Naive thymus-derived CD4-positive, alpha-beta T cell (primary cell): ENCODE results near the gene EXD3. TPM values are rescaled to one million over a fixed set of nuclear protein-coding genes. Genes with fewer than 3 reads are reported as not detected.

ENCODE experiments used
- ATAC-seq: fragments of 150-1000 bp; cut with Tn5 transposase; 2 replicates; pipeline ENCODE4 v1.10.0; 2021; ENCODE audit warnings: mild to moderate bottlenecking, moderate library complexity
- CTCF ChIA-PET: fragments of 350-600 bp; sonication (Branson Sonifier 250); formaldehyde crosslinking; loops from one replicate; lab custom pipeline; 2021; ENCODE audit warnings: antibody characterized with exemption; lab: Charles Lee
- POLR2A ChIA-PET: fragments of 350-600 bp; sonication (Branson Sonifier 250); formaldehyde crosslinking; loops from one replicate; lab custom pipeline; 2021; ENCODE audit warnings: antibody characterized with exemption, inconsistent platforms; lab: Charles Lee
- DNase-seq, 9 donors: peaks; one replicate each; pipeline versions ENCODE4 v3.0.0 to v3.0.0-alpha.2; 2020 to 2022; ENCODE audit warnings: mixed read lengths in 1 of 9
- H3K27ac ChIP-seq: one replicate; pipeline ENCODE4 v1.7.0; 2013; ENCODE audit warnings: mild to moderate bottlenecking, low read depth, low read length, moderate library complexity
- H3K27me3 ChIP-seq, 2 donors: one replicate each; pipeline ENCODE4 v1.7.0; 2013; ENCODE audit warnings: low read length in 2 of 2, mild to moderate bottlenecking in 2 of 2, moderate library complexity in 2 of 2; ENCODE audit not compliant: control insufficient read depth in 2 of 2, insufficient read depth in 2 of 2
- H3K36me3 ChIP-seq, 3 experiments: 1 replicate in 2 of 3; 2 replicates in 1 of 3; pipeline ENCODE4 v1.7.0; 2013; ENCODE audit warnings: low read length in 3 of 3, mild to moderate bottlenecking in 3 of 3, moderate library complexity in 1 of 3; ENCODE audit not compliant: insufficient read depth in 3 of 3, control insufficient read depth in 2 of 3
- H3K4me1 ChIP-seq, 2 donors: one replicate each; pipeline ENCODE4 v1.7.0; 2013; ENCODE audit warnings: low read length in 2 of 2, mild to moderate bottlenecking in 2 of 2, moderate library complexity in 1 of 2; ENCODE audit not compliant: control insufficient read depth in 2 of 2, insufficient read depth in 2 of 2
- H3K4me3 ChIP-seq: 2 replicates; pipeline ENCODE4 v1.7.0; 2013; ENCODE audit warnings: mild to moderate bottlenecking, low read length
- H3K9me3 ChIP-seq, 3 experiments: 1 replicate in 2 of 3; 2 replicates in 1 of 3; pipeline ENCODE4 v1.7.0; 2013; ENCODE audit warnings: low read length in 3 of 3; ENCODE audit not compliant: control insufficient read depth in 2 of 3
- H3K27ac Mint-ChIP-seq, 9 donors: one replicate each; pipeline ENCODE4 v1.8.0; 2020 to 2022; ENCODE audit warnings: mixed read lengths in 9 of 9, mild to moderate bottlenecking in 8 of 9, moderate library complexity in 5 of 9, inconsistent platforms in 2 of 9
- H3K27me3 Mint-ChIP-seq, 5 donors: one replicate each; pipeline ENCODE4 v1.8.0; 2021 to 2022; ENCODE audit warnings: mixed read lengths in 5 of 5, mild to moderate bottlenecking in 1 of 5
- H3K36me3 Mint-ChIP-seq, 5 donors: one replicate each; pipeline ENCODE4 v1.8.0; 2020 to 2022; ENCODE audit warnings: mixed read lengths in 5 of 5, mild to moderate bottlenecking in 3 of 5, inconsistent platforms in 1 of 5
- H3K4me1 Mint-ChIP-seq, 7 donors: one replicate each; pipeline ENCODE4 v1.8.0; 2020 to 2022; ENCODE audit warnings: mixed read lengths in 7 of 7, mild to moderate bottlenecking in 3 of 7, inconsistent platforms in 1 of 7
- H3K4me3 Mint-ChIP-seq, 10 donors: one replicate each; pipeline ENCODE4 v1.8.0; 2020 to 2022; ENCODE audit warnings: mild to moderate bottlenecking in 10 of 10, mixed read lengths in 10 of 10, moderate library complexity in 6 of 10, inconsistent platforms in 2 of 10
- H3K9me3 Mint-ChIP-seq, 11 donors: one replicate each; pipeline ENCODE4 v1.8.0; 2020 to 2022; ENCODE audit warnings: mixed read lengths in 11 of 11, mild to moderate bottlenecking in 4 of 11, inconsistent platforms in 1 of 11, moderate library complexity in 1 of 11
- intact Hi-C, 2 donors: fragments of 100-400 bp; cut with micrococcal nuclease; formaldehyde crosslinking; loops; one replicate each; pipeline ENCODE4 v1.15.1; 2023
- polyA plus RNA-seq, 2 donors: library from polyadenylated mRNA; unstranded; fragments of 300-500 nt; fragmentation: Illumina TruSeq; gene quantifications; one replicate each; pipeline ENCODE4 v1.2.3, GENCODE V29; 2021
- total RNA-seq, 6 experiments: library from RNA in 5 of 6; stranded (reverse) in 5 of 6; gene quantifications; 1 replicate in 5 of 6; 2 replicates in 1 of 6; pipeline ENCODE4 v1.2.3 and lab custom pipeline; 2021 to 2026

Gene EXD3
- total and polyA plus RNA-seq, 7 experiments from 2014 or later = 3.5 to 27.2 (median 23.4) TPM

DNA sequence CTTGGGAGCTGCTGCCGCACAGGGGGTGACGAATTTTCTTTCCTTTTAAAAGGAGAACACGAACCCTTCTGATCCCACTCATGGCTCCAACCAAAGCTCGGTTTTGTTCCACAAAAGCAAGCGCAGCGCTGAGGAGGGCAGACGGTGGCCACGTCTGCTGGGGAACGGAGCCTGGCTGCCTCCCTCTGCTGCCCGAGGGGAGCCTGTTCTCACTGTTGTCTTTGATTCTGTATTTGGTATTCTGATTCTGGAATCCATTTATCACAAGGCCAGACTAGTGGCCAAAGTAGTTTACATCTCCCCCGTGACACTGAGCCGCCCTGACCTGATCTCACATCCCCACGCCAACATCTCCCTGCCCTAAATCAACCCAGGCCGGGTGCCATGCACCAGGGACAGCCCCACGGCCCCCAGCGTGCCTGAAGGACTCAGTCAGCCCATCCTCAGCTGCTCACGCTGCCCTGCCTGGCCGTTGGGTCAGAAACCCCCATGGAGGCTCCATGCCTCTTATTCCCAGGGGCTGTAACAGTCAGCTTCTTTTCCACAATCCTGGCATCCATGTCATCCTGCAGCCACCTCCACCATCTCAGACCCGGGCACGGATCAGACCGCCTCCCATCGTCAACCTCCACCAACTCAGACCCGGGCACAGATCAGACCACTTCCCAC lies 42.9 kb upstream of the EXD3 start:
- H3K36me3 ChIP-seq = no peaks in the 10 kb centered on the region
- H3K27me3 ChIP-seq = no peaks in the 10 kb centered on the region
- H3K4me1 ChIP-seq = peaks cover 21 to 30% of the 10 kb centered on the region in 2 donors
- Mint-ChIP-seq H3K4me3 (peak overlapping the region in 1 of 10 donors; percentile 38), H3K4me1 (peaks cover 12 to 34% (median 17%) of the 10 kb centered on the region in 7 donors), H3K27ac (peak overlapping the region in 8 of 9 donors; percentile 15 to 93 (median 64)), H3K9me3 (peaks cover 0 to 4% (median 0%) of the 10 kb centered on the region in 11 donors), H3K36me3 (no peaks in the 10 kb centered on the region), H3K27me3 (peaks cover 0 to 13% (median 0%) of the 10 kb centered on the region in 5 donors)
- POLR2A ChIA-PET = interaction anchor here (1.4 kb wide), 1 partner anchor 12 kb away, joined by 4 read pairs; no protein-coding TSS in a partner anchor
- ATAC-seq = no peak
- no peaks in the 10 kb centered on the region for H3K9me3 ChIP-seq
- no peak overlapping the region for H3K4me3 ChIP-seq
- CTCF ChIA-PET = no interaction called here
- H3K27ac ChIP-seq = no peak overlapping the region
- intact Hi-C loops = no loop called here
- DNase-seq = no peak

DNA sequence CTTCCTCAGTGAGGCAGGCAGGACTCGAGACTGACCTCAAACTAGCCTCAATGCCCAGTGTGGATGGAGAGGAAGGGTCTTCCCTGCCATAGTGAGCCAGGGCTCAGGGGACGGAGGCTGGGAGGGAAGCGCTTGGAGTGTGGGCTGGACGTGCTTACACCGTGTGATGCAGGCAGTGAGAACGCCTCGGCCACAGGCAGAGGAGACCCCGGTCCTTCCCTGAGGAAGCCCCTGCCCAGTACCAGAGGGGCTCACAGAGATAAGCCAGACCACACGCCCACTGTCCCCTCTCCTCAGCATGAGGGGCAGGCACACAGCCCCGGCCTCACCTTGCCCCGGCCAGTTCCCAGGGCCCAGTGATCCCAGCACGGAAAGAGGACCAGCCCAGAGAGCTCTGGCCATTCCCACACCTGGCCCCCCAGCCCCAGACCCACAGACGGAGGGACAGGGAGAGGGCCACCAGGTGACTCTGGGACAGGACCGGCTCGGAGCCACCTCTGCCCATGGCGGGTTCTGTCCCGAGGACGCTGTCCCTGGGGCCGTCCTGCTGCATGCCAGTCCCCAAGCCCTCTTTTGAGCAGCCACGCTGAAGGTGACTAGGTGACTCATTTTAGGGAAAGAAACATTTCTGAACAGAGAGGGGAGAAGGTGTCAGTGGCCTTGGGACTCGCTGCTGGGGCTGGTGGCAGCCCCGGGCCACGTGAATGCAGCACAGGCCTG lies 42.2 kb upstream of the EXD3 start:
- Histone ChIP-seq H3K4me3 (no peak overlapping the region), H3K27ac (no peak overlapping the region), H3K36me3 (no peaks in the 10 kb centered on the region), H3K27me3 (no peaks in the 10 kb centered on the region), H3K9me3 (no peaks in the 10 kb centered on the region), H3K4me1 (peaks cover 27 to 33% of the 10 kb centered on the region in 2 donors)
- intact Hi-C loops = loop anchor here in 1 of 2 donors (5.0 kb wide), 1 partner anchor 87 kb away; the partner anchor contains the start of genes MRPL41 and PNPLA7
- no peak for DNase-seq
- peaks cover 9 to 36% (median 13%) of the 10 kb centered on the region in 7 donors for H3K4me1 Mint-ChIP-seq
- ChIA-PET CTCF (no interaction called here), POLR2A (interaction anchor here (1.4 kb wide), 1 partner anchor 11 kb away, joined by 4 read pairs; no protein-coding TSS in a partner anchor)
- peak overlapping the region in 2 of 9 donors; percentile 15 to 77 for H3K27ac Mint-ChIP-seq
- H3K27me3 Mint-ChIP-seq = peaks cover 0 to 9% (median 0%) of the 10 kb centered on the region in 5 donors
- ATAC-seq = no peak
- H3K36me3 Mint-ChIP-seq = no peaks in the 10 kb centered on the region
- H3K9me3 Mint-ChIP-seq = peaks cover 0 to 4% (median 0%) of the 10 kb centered on the region in 11 donors
- no peak overlapping the region for H3K4me3 Mint-ChIP-seq

DNA sequence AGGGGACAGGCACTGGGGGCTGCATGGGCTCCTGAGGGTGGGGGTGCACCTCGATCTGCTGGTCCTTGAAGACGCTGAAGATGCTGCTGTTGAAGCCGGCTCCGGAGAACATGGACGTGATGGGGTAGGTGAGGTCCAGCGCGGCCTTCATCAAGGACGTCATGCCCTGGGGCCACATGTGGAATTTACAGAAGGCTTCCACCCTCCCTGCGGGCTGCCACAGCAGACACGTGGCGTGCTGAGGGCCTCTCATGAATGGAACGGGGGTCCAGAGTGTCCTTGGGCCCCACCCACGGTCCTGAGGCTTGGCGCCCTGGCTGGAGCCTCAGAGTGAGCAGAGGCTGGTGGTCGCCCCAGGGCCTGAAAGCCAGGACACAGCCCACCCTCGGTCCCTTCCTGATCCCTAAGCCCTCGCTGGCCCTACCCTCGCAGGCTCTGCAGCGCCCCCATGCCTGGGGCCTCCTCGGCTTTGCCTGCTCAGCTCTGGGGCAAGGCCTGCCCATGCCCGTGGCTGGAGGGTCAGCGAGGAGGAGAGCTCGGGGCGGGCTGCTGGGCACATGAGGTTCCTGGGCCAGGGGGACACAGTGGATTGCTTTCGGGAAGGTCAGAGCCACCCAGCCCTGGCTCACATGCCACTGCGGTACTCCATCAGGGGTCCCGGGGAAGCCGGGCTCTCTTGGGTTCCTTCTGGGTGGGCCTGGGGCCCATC lies 41.5 kb upstream of the EXD3 start:
- Mint-ChIP-seq H3K9me3 (peaks cover 0 to 4% (median 0%) of the 10 kb centered on the region in 11 donors), H3K4me1 (peaks cover 10 to 39% (median 17%) of the 10 kb centered on the region in 7 donors), H3K36me3 (no peaks in the 10 kb centered on the region), H3K27me3 (peaks cover 0 to 9% (median 0%) of the 10 kb centered on the region in 5 donors), H3K4me3 (no peak overlapping the region), H3K27ac (peak overlapping the region in 2 of 9 donors; percentile 52 to 67)
- H3K4me1 ChIP-seq = peaks cover 35 to 40% of the 10 kb centered on the region in 2 donors
- DNase-seq = no peak
- CTCF ChIA-PET = no interaction called here
- H3K27me3 ChIP-seq = no peaks in the 10 kb centered on the region
- no peak overlapping the region for H3K4me3 ChIP-seq
- POLR2A ChIA-PET = no interaction called here
- H3K9me3 ChIP-seq = no peaks in the 10 kb centered on the region
- H3K27ac ChIP-seq = no peak overlapping the region
- no peaks in the 10 kb centered on the region for H3K36me3 ChIP-seq
- intact Hi-C loops = loop anchor here in 1 of 2 donors (5.0 kb wide), 1 partner anchor 88 kb away; the partner anchor contains the start of genes MRPL41 and PNPLA7
- ATAC-seq = no peak

DNA sequence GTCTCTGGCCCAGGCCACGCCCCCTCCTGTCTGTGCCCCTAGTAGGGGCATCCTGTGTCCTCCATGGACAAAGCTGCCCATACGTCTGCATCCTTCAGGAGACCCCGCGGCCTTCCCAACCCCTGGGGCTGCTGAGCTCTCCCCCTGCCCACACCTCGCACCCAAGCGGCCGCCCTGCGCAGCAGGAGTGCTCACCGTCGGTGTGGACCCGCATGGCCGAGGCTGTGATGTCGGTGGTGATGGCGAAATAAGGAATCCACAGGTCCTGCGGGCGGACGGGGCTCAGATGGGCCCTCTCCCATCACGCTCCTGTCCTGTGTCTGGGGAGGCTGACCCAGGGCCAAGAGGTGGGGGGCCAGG lies 40.9 kb upstream of the EXD3 start:
- intact Hi-C loops = loop anchor here in 1 of 2 donors (2.0 to 5.0 kb wide), 3 partner anchors 19 to 141 kb away; partner anchors contain the start of genes ARRDC1, MRPL41 and PNPLA7
- ChIA-PET POLR2A (interaction anchor here (1.4 kb wide), 1 partner anchor 223 kb away, joined by 3 read pairs; the partner anchor contains the start of gene TUBB4B), CTCF (no interaction called here)
- Histone ChIP-seq H3K4me3 (no peak overlapping the region), H3K9me3 (no peaks in the 10 kb centered on the region), H3K4me1 (peaks cover 36 to 42% of the 10 kb centered on the region in 2 donors), H3K27me3 (no peaks in the 10 kb centered on the region), H3K36me3 (no peaks in the 10 kb centered on the region), H3K27ac (no peak overlapping the region)
- Mint-ChIP-seq H3K4me3 (peak overlapping the region in 1 of 10 donors; percentile 47), H3K4me1 (peaks cover 6 to 38% (median 17%) of the 10 kb centered on the region in 7 donors), H3K36me3 (no peaks in the 10 kb centered on the region), H3K9me3 (peaks cover 0 to 4% (median 0%) of the 10 kb centered on the region in 11 donors), H3K27me3 (peaks cover 0 to 5% (median 0%) of the 10 kb centered on the region in 5 donors), H3K27ac (peak overlapping the region in 3 of 9 donors; percentile 34 to 67 (median 59))
- ATAC-seq = no peak
- no peak for DNase-seq

DNA sequence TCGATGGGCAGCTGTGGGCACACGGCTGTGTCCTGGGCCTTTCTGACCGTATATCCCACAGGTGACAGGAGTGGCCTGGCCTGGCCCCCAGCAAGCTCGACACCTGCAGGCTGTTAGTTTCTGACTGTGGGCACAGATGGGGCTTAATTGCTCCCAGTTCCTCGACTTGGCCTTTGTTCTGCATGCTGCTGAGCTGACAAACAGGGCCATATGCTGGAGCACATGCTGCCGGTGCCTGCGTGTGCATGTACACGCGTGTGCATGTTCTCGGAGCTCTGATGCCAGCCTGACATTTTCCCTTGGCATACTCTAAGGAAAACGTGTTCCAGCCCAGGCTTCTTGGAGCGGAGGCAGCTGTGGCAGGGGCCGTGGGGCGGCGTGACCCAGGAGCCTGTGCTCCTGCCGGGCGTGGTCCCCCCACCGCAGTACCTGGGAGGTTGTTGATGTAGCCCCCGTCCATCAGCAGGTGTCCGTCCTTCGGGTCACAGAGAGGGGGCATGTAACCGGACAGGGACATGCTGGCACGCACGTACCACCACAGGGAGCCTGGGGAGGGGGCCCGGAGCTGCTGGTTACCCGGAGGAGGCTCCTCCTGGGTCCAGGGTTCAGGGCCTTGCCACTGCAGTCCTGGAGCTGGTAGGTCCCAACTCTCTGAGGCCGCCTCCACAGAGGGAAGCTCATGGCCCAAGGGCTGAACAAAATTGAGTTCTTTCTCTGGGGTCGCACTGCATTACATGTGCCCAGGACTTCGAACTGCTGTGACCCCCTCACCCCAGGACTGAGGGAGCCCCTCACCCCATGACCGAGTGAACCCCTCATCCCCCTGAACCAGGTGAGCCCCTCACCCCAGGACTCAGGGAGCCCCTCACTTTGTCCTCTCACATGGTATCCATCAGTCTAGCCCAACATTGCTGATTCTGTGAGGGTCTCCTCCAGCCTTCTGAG lies 40.3 kb upstream of the EXD3 start:
- ATAC-seq (no peak), DNase-seq (no peak)
- H3K4me3 Mint-ChIP-seq = peak overlapping the region; percentile 25 to 70 (median 48)
- H3K27me3 ChIP-seq = no peaks in the 10 kb centered on the region
- peaks cover 0 to 2% (median 0%) of the 10 kb centered on the region in 5 donors for H3K27me3 Mint-ChIP-seq
- peaks cover 36 to 42% of the 10 kb centered on the region in 2 donors for H3K4me1 ChIP-seq
- no peaks in the 10 kb centered on the region for H3K9me3 ChIP-seq
- no peaks in the 10 kb centered on the region for H3K36me3 ChIP-seq
- H3K4me3 ChIP-seq = no peak overlapping the region
- CTCF ChIA-PET = no interaction called here
- H3K9me3 Mint-ChIP-seq = peaks cover 0 to 4% (median 0%) of the 10 kb centered on the region in 11 donors
- peak overlapping the region; percentile 93 for H3K27ac ChIP-seq
- peaks cover 5 to 38% (median 17%) of the 10 kb centered on the region in 7 donors for H3K4me1 Mint-ChIP-seq
- POLR2A ChIA-PET = interaction anchor here (0.6 to 1.4 kb wide), 2 partner anchors 27 to 223 kb away, joined by 3 read pairs; partner anchors contain the start of gene TUBB4B
- peak overlapping the region; percentile 68 to 95 (median 85) for H3K27ac Mint-ChIP-seq
- intact Hi-C loops = loop anchor here in 1 of 2 donors (2.0 to 5.0 kb wide), 3 partner anchors 18 to 142 kb away; partner anchors contain the start of genes ARRDC1, MRPL41 and PNPLA7
- H3K36me3 Mint-ChIP-seq = no peaks in the 10 kb centered on the region
